ENCODE data around the gene TPPP2.

TPPP2 gene

DNA sequence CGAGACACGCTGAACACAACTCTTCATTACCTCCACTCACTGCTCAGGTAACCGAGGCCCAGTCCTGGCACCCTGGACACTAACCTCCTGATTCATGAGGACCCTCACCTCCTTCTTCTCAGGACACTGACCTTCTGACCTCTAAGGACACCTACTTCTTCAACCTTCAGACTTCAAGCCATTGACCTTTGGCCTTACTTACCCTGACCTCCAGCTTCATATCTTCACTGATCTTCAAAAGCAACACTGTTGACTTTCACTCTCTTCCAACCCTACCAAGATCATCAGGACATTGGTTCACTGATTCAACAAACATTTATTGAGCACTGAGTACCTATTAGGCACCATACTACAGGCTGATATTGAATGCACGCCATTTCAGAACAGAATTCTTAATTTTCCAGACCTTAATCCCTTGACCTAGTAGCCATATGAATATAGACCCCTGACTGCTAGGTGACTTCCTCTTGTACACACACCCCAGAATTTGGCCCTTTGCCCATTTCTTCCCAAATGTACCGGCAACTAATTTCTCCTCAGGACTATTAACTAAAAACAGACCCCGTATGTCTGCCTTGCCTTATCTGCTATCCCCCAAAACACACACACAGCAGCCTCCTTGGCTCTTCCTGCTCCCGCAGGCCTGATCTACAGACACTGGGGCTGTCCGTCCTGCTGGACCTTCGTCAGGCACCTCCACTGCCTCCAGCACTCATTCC is 45.9 kb downstream of the TPPP2 start (continued):
- TF ChIP-seq, protein P1, sequence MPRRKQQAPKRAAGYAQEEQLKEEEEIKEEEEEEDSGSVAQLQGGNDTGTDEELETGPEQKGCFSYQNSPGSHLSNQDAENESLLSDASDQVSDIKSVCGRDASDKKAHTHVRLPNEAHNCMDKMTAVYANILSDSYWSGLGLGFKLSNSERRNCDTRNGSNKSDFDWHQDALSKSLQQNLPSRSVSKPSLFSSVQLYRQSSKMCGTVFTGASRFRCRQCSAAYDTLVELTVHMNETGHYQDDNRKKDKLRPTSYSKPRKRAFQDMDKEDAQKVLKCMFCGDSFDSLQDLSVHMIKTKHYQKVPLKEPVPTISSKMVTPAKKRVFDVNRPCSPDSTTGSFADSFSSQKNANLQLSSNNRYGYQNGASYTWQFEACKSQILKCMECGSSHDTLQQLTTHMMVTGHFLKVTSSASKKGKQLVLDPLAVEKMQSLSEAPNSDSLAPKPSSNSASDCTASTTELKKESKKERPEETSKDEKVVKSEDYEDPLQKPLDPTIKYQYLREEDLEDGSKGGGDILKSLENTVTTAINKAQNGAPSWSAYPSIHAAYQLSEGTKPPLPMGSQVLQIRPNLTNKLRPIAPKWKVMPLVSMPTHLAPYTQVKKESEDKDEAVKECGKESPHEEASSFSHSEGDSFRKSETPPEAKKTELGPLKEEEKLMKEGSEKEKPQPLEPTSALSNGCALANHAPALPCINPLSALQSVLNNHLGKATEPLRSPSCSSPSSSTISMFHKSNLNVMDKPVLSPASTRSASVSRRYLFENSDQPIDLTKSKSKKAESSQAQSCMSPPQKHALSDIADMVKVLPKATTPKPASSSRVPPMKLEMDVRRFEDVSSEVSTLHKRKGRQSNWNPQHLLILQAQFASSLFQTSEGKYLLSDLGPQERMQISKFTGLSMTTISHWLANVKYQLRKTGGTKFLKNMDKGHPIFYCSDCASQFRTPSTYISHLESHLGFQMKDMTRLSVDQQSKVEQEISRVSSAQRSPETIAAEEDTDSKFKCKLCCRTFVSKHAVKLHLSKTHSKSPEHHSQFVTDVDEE (CRISPR knock-in tag; IDR thresholded peaks at IDR 0.05): no peak
- TF ChIP-seq, protein P2, sequence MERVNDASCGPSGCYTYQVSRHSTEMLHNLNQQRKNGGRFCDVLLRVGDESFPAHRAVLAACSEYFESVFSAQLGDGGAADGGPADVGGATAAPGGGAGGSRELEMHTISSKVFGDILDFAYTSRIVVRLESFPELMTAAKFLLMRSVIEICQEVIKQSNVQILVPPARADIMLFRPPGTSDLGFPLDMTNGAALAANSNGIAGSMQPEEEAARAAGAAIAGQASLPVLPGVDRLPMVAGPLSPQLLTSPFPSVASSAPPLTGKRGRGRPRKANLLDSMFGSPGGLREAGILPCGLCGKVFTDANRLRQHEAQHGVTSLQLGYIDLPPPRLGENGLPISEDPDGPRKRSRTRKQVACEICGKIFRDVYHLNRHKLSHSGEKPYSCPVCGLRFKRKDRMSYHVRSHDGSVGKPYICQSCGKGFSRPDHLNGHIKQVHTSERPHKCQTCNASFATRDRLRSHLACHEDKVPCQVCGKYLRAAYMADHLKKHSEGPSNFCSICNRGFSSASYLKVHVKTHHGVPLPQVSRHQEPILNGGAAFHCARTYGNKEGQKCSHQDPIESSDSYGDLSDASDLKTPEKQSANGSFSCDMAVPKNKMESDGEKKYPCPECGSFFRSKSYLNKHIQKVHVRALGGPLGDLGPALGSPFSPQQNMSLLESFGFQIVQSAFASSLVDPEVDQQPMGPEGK (CRISPR knock-in tag; IDR thresholded peaks at IDR 0.05; ENCODE audit: borderline replicate concordance): no peak

DNA sequence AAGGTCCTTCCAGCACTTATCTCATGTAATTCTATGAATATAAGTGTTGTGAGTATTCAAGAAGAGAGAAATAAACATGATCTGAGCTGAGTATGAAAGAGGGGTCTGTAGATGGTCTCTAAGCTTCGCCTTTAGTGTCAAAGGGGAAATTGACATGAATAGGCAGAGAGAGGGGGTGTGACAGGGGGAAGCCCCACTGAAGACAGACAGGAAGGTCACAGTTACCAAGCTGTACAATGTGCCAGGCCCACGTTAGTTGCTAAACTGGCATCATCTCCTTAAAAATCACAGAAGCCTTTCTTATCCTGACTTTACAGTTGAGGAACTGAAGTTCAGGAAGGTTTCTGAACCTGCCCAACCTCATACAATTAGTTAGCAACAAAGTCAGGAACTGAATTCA is 47.7 kb downstream of the TPPP2 start:
- ATAC-seq: no peak
- TF ChIP-seq ZC3H10 (CRISPR knock-in tag; IDR thresholded peaks at IDR 0.05) (no peak), ESRRG (CRISPR knock-in tag; IDR thresholded peaks at IDR 0.05) (no peak), SNAI2 (CRISPR knock-in tag; IDR thresholded peaks at IDR 0.05) (no peak), PPARA (CRISPR knock-in tag; IDR thresholded peaks at IDR 0.05; ENCODE audit: borderline replicate concordance) (no peak), ZFP30 (CRISPR knock-in tag; IDR thresholded peaks at IDR 0.05) (no peak), ZNF70 (CRISPR knock-in tag; IDR thresholded peaks at IDR 0.05) (no peak), ZFP3 (CRISPR knock-in tag; IDR thresholded peaks at IDR 0.05) (no peak), ARNTL (CRISPR knock-in tag; IDR thresholded peaks at IDR 0.05; ENCODE audit: borderline replicate concordance, low read depth) (no peak), TOX (CRISPR knock-in tag; IDR thresholded peaks at IDR 0.05; ENCODE audit: borderline replicate concordance) (no peak), CSDC2 (CRISPR knock-in tag; IDR thresholded peaks at IDR 0.05) (no peak), TCF4 (CRISPR knock-in tag; IDR thresholded peaks at IDR 0.05; ENCODE audit: borderline replicate concordance) (no peak), GLIS3 (CRISPR knock-in tag; IDR thresholded peaks at IDR 0.05) (no peak), ZNF565 (CRISPR knock-in tag; conservative IDR thresholded peaks at IDR 0.05; ENCODE audit: low read depth) (no peak), OSR1 (CRISPR knock-in tag; IDR thresholded peaks at IDR 0.05) (no peak), RARB (CRISPR knock-in tag; IDR thresholded peaks at IDR 0.05) (no peak), ISL1 (CRISPR knock-in tag; IDR thresholded peaks at IDR 0.05) (no peak), ZNF8 (CRISPR knock-in tag; IDR thresholded peaks at IDR 0.05) (no peak)
- TF ChIP-seq, protein P3, sequence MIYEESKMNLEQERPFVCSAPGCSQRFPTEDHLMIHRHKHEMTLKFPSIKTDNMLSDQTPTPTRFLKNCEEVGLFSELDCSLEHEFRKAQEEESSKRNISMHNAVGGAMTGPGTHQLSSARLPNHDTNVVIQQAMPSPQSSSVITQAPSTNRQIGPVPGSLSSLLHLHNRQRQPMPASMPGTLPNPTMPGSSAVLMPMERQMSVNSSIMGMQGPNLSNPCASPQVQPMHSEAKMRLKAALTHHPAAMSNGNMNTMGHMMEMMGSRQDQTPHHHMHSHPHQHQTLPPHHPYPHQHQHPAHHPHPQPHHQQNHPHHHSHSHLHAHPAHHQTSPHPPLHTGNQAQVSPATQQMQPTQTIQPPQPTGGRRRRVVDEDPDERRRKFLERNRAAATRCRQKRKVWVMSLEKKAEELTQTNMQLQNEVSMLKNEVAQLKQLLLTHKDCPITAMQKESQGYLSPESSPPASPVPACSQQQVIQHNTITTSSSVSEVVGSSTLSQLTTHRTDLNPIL (CRISPR knock-in tag; IDR thresholded peaks at IDR 0.05; ENCODE audit: low read depth): no peak
- TF ChIP-seq, protein P4, sequence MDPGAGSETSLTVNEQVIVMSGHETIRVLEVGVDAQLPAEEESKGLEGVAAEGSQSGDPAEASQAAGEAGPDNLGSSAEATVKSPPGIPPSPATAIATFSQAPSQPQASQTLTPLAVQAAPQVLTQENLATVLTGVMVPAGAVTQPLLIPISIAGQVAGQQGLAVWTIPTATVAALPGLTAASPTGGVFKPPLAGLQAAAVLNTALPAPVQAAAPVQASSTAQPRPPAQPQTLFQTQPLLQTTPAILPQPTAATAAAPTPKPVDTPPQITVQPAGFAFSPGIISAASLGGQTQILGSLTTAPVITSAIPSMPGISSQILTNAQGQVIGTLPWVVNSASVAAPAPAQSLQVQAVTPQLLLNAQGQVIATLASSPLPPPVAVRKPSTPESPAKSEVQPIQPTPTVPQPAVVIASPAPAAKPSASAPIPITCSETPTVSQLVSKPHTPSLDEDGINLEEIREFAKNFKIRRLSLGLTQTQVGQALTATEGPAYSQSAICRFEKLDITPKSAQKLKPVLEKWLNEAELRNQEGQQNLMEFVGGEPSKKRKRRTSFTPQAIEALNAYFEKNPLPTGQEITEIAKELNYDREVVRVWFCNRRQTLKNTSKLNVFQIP (CRISPR knock-in tag; IDR thresholded peaks at IDR 0.05; ENCODE audit: borderline replicate concordance, low read depth): no peak

DNA sequence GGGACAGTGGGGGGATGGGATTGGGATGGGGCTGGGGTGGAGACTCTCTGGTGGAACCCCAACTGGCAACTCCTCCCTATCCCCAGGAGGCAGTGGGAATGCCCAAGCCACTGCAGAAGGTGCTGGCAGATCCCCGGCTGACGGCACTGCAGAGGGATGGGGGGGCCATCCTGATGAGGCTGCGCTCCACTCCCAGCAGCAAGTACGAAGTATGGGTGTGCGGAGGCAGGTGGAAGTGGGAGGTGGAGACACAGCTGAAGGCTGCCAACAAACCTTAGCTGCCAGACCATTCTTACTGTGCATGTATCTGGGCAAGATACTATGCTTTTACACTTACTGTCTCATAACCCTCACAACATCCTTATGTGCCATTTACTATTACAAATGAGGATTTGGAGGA is 48.3 kb downstream of the TPPP2 start:
- TF ChIP-seq, protein P3 (CRISPR knock-in tag; IDR thresholded peaks at IDR 0.05; ENCODE audit: low read depth): no peak
- TF ChIP-seq GLIS3 (CRISPR knock-in tag; IDR thresholded peaks at IDR 0.05): no peak
- no peak for TF ChIP-seq SNAI2 (CRISPR knock-in tag; IDR thresholded peaks at IDR 0.05)
- no peak for TF ChIP-seq TCF4 (CRISPR knock-in tag; IDR thresholded peaks at IDR 0.05; ENCODE audit: borderline replicate concordance)
- no peak for TF ChIP-seq ZNF8 (CRISPR knock-in tag; IDR thresholded peaks at IDR 0.05)
- TF ChIP-seq ZNF70 (CRISPR knock-in tag; IDR thresholded peaks at IDR 0.05): no peak
- TF ChIP-seq TOX (CRISPR knock-in tag; IDR thresholded peaks at IDR 0.05; ENCODE audit: borderline replicate concordance): no peak
- no peak for TF ChIP-seq CSDC2 (CRISPR knock-in tag; IDR thresholded peaks at IDR 0.05)
- TF ChIP-seq, protein P5, sequence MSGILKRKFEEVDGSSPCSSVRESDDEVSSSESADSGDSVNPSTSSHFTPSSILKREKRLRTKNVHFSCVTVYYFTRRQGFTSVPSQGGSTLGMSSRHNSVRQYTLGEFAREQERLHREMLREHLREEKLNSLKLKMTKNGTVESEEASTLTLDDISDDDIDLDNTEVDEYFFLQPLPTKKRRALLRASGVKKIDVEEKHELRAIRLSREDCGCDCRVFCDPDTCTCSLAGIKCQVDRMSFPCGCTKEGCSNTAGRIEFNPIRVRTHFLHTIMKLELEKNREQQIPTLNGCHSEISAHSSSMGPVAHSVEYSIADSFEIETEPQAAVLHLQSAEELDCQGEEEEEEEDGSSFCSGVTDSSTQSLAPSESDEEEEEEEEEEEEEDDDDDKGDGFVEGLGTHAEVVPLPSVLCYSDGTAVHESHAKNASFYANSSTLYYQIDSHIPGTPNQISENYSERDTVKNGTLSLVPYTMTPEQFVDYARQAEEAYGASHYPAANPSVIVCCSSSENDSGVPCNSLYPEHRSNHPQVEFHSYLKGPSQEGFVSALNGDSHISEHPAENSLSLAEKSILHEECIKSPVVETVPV (CRISPR knock-in tag; IDR thresholded peaks at IDR 0.05): no peak
- no peak for TF ChIP-seq ESRRG (CRISPR knock-in tag; IDR thresholded peaks at IDR 0.05)
- TF ChIP-seq, protein P1 (CRISPR knock-in tag; IDR thresholded peaks at IDR 0.05): no peak
- no peak for ATAC-seq

All from SK-N-SH treated with all-trans-retinoic acid at 6 μM for 48 hours (cell line).